OCI-LY1 (cell line): ENCODE measurements around the gene PPDPF.

ENCODE experiments used
- H2AFZ ChIP-seq: fragments of 200-600 bp; sonication (generic), shearing (Covaris generic); 2 replicates; pipeline ENCODE4 v1.6.0; 2014; ENCODE audit warnings: antibody characterized with exemption, mild to moderate bottlenecking, low read length
- H3F3A ChIP-seq: fragments of 200-600 bp; sonication (generic), shearing (Covaris generic); 2 replicates; pipeline ENCODE4 v1.6.0; 2014; ENCODE audit warnings: mild to moderate bottlenecking, antibody characterized with exemption, low read length, moderate library complexity; ENCODE audit not compliant: insufficient read depth
- H3K27ac ChIP-seq: fragments of 200-600 bp; sonication (generic); 2 replicates; pipeline ENCODE4 v1.5.1; 2014; ENCODE audit warnings: low read length, mixed run types, mild to moderate bottlenecking, low read depth; ENCODE audit not compliant: poor library complexity, severe bottlenecking
- H3K27me3 ChIP-seq: fragments of 200-600 bp; sonication (generic); 2 replicates; pipeline ENCODE4 v1.6.0; 2014; ENCODE audit warnings: antibody characterized with exemption, mild to moderate bottlenecking, low read length, moderate library complexity; ENCODE audit not compliant: insufficient read depth
- H3K36me3 ChIP-seq: fragments of 200-600 bp; sonication (generic); 2 replicates; pipeline ENCODE4 v1.6.1; 2014; ENCODE audit warnings: mild to moderate bottlenecking, antibody characterized with exemption, low read length, moderate library complexity, mixed read lengths; ENCODE audit not compliant: insufficient read depth
- H3K4me1 ChIP-seq: fragments of 200-600 bp; sonication (generic); 2 replicates; pipeline ENCODE4 v1.5.1; 2014; ENCODE audit warnings: mild to moderate bottlenecking, low read length, moderate library complexity; ENCODE audit not compliant: insufficient read depth, severe bottlenecking
- H3K4me2 ChIP-seq: fragments of 200-600 bp; sonication (generic), shearing (Covaris generic); 2 replicates; pipeline ENCODE4 v1.6.1; 2014; ENCODE audit warnings: low read length
- H3K4me3 ChIP-seq: fragments of 200-600 bp; sonication (generic); 2 replicates; pipeline ENCODE4 v1.5.1; 2014; ENCODE audit warnings: low read length, low read depth, mild to moderate bottlenecking, mixed read lengths; ENCODE audit not compliant: poor library complexity, severe bottlenecking
- H3K79me2 ChIP-seq: fragments of 200-600 bp; shearing (Covaris generic); 2 replicates; pipeline ENCODE4 v1.6.1; 2016; ENCODE audit warnings: mixed run types, low read length, mixed read lengths; ENCODE audit not compliant: insufficient read depth
- H3K9ac ChIP-seq: fragments of 200-600 bp; sonication (generic), shearing (Covaris generic); 2 replicates; pipeline ENCODE4 v1.6.1; 2014; ENCODE audit warnings: mild to moderate bottlenecking, low read length, mixed read lengths
- H3K9me2 ChIP-seq: fragments of 200-600 bp; sonication (generic), shearing (Covaris generic); 2 replicates; pipeline ENCODE4 v1.6.1; 2014; ENCODE audit warnings: low read depth, mild to moderate bottlenecking, low read length, mixed read lengths
- H3K9me3 ChIP-seq: fragments of 200-600 bp; shearing (Covaris generic); 2 replicates; pipeline ENCODE4 v1.6.1; 2014; ENCODE audit warnings: low read length, mixed read lengths
- H4K20me1 ChIP-seq: fragments of 200-600 bp; sonication (generic), shearing (Covaris generic); 2 replicates; pipeline ENCODE4 v1.6.0; 2016; ENCODE audit warnings: mild to moderate bottlenecking, low read length; ENCODE audit not compliant: insufficient read depth
- CTCF ChIP-seq: fragments of 200-600 bp; sonication (generic), shearing (Covaris generic); IDR thresholded peaks from 2 replicates; pipeline ENCODE4 v1.5.1; 2017; ENCODE audit warnings: mild to moderate bottlenecking, antibody characterized with exemption, low read length, moderate library complexity, mixed read lengths
- EZH2 ChIP-seq: fragments of 200-600 bp; sonication (generic), shearing (Covaris generic); IDR thresholded peaks from 2 replicates; pipeline ENCODE4 v1.8.0; 2017; ENCODE audit warnings: borderline replicate concordance, mixed run types, mild to moderate bottlenecking, antibody characterized with exemption, low read length, moderate library complexity, mixed read lengths

The PPDPF gene

GRCh38 chr20:63494420-63495166 is 26.0 kb upstream of the PPDPF start:
- no peaks in the 10 kb centered on the region for H3K9me2 ChIP-seq
- no peak overlapping the region for H3K4me3 ChIP-seq
- no peak overlapping the region for H3K4me2 ChIP-seq
- no peak overlapping the region for H3K27ac ChIP-seq
- no peak for TF ChIP-seq CTCF
- no peak for TF ChIP-seq EZH2
- H3F3A ChIP-seq = no peaks in the 10 kb centered on the region
- no peaks in the 10 kb centered on the region for H3K79me2 ChIP-seq
- no peak overlapping the region for H3K9ac ChIP-seq
- H2AFZ ChIP-seq = no peak overlapping the region
- H3K4me1 ChIP-seq = no peaks in the 10 kb centered on the region
- H3K27me3 ChIP-seq = no peaks in the 10 kb centered on the region; the same call in 1 of the 2 replicates
- no peaks in the 10 kb centered on the region for H4K20me1 ChIP-seq
- H3K36me3 ChIP-seq = no peaks in the 10 kb centered on the region
- H3K9me3 ChIP-seq = no peaks in the 10 kb centered on the region

GRCh38 chr20:63495167-63495720 is 25.3 kb upstream of the PPDPF start:
- Histone ChIP-seq H3K9me2 (no peaks in the 10 kb centered on the region), H3K4me3 (no peak overlapping the region), H3K27ac (no peak overlapping the region), H3K79me2 (no peaks in the 10 kb centered on the region), H3F3A (no peaks in the 10 kb centered on the region), H3K9me3 (no peaks in the 10 kb centered on the region), H3K36me3 (no peaks in the 10 kb centered on the region), H3K4me1 (no peaks in the 10 kb centered on the region), H3K27me3 (no peaks in the 10 kb centered on the region; the same call in 1 of the 2 replicates), H2AFZ (no peak overlapping the region), H4K20me1 (no peaks in the 10 kb centered on the region), H3K4me2 (no peak overlapping the region), H3K9ac (no peak overlapping the region)
- TF ChIP-seq EZH2 (no peak), CTCF (no peak)

- Histone ChIP-seq H3K9me3 (no peaks in the 10 kb centered on the region), H3K9me2 (no peaks in the 10 kb centered on the region), H4K20me1 (no peaks in the 10 kb centered on the region), H3F3A (no peaks in the 10 kb centered on the region), H3K4me2 (no peak overlapping the region), H3K27ac (no peak overlapping the region), H3K4me1 (no peaks in the 10 kb centered on the region), H3K4me3 (no peak overlapping the region), H3K36me3 (no peaks in the 10 kb centered on the region), H3K79me2 (no peaks in the 10 kb centered on the region), H3K27me3 (no peaks in the 10 kb centered on the region; the same call in 1 of the 2 replicates), H3K9ac (no peak overlapping the region), H2AFZ (no peak overlapping the region)
- peak; percentile 86 for TF ChIP-seq CTCF
- no peak for TF ChIP-seq EZH2
Measured at GRCh38 chr20:63495741-63496595, 24.6 kb upstream of the PPDPF start.
